ENCODE data around the gene RIOX2.
"Not testable (repeated sequence)": the region's sequence is repeated elsewhere in the genome, so short reads cannot be mapped to it uniquely, and the experiment has no call there.

The RIOX2 gene

DNA sequence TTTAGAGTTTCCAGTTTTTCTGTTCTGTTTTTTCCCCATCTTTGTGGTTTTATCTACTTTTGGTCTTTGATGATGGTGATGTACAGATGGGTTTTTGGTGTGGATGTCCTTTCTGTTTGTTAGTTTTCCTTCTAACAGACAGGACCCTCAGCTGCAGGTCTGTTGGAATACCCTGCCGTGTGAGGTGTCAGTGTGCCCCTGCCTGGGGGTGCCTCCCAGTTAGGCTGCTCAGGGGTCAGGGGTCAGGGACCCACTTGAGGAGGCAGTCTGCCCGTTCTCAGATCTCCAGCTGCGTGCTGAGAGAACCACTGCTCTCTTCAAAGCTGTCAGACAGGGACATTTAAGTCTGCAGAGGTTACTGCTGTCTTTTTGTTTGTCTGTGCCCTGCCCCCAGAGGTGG is 62.4 kb downstream of the RIOX2 start:
- not testable (repeated sequence) for DNase-seq

DNA sequence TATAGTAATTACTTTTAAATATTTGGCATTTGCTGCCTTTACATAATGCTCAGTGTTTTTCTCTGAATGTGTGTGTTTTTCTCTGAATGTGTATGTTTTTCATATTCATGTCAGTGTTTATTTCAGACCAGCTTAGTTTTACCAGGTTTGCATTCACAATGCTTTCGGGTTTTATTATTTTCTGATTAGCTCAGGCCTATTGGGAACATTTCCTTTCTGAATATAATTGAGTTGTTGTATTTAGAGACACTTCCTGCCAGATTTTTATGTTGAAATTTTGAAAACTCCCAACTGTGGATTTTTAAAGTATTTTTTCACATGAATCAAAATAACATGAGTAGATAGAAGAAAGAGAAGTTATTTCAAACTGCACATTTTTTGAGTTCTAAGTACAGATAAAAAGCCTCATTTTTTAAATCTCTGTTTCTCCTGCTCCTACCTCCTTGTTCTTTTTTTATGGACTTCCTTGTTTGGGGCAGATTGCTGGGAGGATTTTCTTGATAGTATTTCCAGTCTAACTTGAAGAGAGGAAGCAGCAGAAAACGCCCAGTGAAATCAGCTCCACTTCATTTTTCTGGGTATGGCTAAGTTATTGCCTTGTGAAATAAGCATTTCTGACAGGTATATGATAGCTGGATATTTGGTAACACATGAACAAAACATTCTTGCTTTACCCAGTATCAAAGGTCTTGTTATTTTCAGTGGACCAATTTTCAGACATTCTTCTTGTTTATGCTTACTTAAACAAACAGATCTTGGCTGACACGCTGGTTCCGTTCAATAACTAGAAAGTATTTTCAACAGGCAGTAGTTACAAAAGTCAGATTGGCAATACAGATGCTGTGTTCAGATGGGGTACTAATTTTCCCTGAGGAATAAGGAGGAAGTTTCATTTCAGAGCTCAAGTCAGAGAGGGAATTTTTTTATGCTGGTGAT is 70.7 kb downstream of the RIOX2 start:
- DNase-seq: no peak

DNA sequence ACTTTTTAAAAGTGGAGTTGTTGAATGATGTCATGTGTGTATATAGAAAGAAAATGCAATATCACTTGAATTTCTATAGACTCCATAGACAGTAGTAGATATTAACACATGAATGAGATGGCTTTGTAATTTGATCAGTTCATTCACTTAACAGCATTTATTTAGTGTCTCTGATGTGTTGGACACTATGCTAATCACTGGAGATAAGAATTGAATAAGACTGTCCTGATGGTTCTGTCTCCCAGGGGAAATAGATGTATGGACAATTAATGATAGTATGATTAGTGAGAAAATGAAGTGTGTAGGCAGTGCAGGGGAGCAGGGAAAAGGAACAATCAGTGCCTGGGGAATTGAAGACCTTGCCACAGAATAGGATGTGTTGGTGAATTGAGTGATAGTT is 72.9 kb downstream of the RIOX2 start:
- no peak for DNase-seq

DNA sequence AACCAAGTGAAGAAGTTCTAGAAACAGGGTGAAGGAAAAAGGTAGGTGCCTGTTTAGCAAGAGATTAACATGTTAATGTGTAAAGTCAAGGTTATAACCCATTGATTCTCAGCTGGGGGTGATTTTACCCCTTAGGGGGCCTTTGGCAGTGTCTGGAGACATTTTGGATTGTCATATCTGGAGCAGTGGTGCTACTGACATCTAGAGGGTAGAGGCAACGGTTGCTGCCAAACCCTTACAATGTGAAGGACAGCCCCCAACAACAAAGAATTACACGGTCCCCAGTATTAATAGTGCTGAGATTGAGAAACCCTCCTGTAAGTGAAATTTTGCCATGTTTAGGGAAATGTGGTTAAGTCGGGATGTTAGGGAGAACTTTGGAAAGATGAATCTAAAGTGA is 75.7 kb downstream of the RIOX2 start:
- no peak for DNase-seq

DNA sequence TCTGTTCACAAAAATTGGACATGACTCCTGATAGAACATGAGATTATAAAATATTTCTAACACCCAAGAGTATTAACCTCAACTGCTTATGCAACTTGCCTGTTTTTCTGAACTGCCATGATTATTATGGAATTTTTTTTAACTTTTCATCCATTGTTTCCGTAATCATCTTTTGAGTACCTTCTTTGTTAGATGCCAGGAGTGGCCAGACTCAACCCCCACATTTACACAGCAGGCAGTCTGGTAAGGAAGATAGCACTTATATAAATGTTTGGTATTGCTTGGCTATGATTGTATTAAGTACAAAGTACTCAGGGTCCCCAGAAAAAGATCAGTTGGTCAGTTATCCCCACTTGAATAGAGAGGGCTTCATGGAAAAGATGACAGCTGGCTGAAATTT is 76.1 kb downstream of the RIOX2 start:
- no peak for DNase-seq

DNA sequence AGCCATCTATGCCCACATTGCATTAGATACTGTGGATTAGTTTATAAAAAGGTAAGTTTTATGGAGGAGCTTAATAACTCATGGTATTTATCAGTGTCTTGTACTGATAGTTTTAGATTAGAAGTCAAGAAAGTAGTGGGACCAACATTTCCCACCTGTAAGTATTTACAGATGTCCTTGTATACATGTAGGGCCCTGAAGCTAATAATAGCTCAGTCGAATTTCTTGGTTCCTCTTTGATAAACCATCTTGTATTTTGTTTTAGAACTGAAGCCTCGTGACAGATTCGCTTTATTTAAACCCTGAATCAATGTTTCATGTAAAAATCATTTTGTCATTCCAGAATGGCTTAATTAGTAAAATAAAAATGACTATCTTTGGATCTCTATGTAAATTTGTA is 77.0 kb downstream of the RIOX2 start:
- DNase-seq: no peak

DNA sequence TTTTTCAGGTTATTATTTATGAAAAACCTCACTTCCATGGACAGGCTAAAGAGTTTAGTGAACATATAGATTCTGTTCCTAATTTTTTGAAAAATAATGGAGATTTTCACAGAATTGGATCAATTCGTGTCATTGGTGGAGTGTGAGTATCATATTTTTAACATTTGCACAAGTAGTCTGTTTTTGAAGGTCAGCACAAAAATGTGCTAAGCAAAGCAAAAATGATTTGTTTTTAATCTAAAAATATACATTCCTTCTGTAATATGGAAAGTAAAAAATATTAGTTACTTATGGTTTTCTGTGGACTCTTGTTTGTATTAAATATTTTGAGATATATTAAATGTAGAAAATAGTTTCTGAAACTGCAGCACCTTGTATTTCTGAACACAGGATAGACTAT is 79.4 kb downstream of the RIOX2 start:
- no peak for DNase-seq

Data from CD4-positive, alpha-beta T cell treated with Interleukin-1 beta for 1 hour (primary cell).